Measurements from ENCODE around the gene PODXL2.

The PODXL2 gene

GRCh38 chr3:127590282-127590592 is 38.7 kb upstream of the PODXL2 start:
- Histone ChIP-seq H3K27me3 (ENCODE audit: insufficient read depth, poor library complexity, severe bottlenecking) (no peaks in the 10 kb centered on the region), H3K4me1 (ENCODE audit: insufficient read depth, poor library complexity, severe bottlenecking) (peaks cover 8% of the 10 kb centered on the region), H3K27ac (ENCODE audit: poor library complexity, severe bottlenecking) (peak overlapping the region; percentile 75), H3K36me3 (ENCODE audit: low read depth) (no peaks in the 10 kb centered on the region), H3K9me3 (ENCODE audit: severe bottlenecking) (no peaks in the 10 kb centered on the region), H3K4me3 (ENCODE audit: severe bottlenecking) (peak overlapping the region; percentile 79)
- ATAC-seq (ENCODE audit: low read depth) (peak; percentile 32), DNase-seq (ENCODE audit: low spot score) (no peak)
- no peak for TF ChIP-seq CTCF (IDR thresholded peaks at IDR 0.05; ENCODE audit: poor library complexity, severe bottlenecking)

DNA sequence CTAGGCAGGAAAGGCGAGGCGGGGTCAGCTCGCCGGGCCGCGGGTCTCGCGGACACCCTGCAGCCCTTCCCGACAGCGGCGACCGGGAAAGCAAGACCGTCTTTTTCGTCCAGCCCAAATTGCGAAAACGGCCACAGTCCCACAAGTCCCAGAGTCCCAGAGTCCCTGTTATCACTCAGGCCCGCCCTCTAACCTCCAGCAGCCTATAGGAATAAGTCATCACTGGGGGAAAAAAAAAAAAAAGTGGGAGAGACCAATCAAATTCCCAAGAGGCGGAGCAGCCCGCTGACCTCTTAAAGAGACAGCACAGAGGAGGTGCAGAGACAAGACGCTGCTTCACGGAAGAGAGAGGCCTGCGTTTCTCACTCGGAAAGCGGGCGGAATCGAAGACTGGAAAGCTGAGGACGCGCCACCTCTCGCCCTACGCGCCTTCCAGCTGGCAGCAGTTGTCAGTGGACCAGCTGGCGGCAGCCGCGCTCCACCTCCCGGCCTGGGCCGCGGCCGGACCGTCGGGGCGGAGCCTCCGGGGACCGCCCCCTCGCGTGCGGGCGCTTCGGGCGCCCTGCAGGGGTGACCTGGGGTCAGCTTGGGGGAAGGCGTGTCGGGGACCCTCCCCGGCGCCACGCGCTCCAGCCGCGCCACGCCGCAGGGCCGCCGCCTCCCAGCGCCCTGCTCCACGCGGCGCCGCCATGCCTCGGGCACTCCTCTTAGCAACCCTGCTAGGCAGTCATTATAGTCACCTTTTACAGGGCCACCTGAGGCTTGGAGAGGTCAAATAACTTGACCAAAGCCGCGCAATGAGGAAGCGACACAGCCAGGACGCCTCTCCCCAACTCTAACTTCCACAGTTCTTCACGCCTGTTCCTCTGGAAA is 38.2 kb upstream of the PODXL2 start, which contains the start of gene TPRA1:
TSS of gene TPRA1 (minus strand) at position 141 of the 873 bp plus-strand sequence. CDS start 10,587 bp downstream, outside the sequence.
- Histone ChIP-seq H3K36me3 (ENCODE audit: low read depth) (no peaks in the 10 kb centered on the region), H3K4me1 (ENCODE audit: insufficient read depth, poor library complexity, severe bottlenecking) (peaks cover 8% of the 10 kb centered on the region), H3K9me3 (ENCODE audit: severe bottlenecking) (no peaks in the 10 kb centered on the region), H3K27ac (ENCODE audit: poor library complexity, severe bottlenecking) (peak within 1 kb of the TSS; percentile 75), H3K27me3 (ENCODE audit: insufficient read depth, poor library complexity, severe bottlenecking) (no peaks in the 10 kb centered on the region), H3K4me3 (ENCODE audit: severe bottlenecking) (peak within 1 kb of the TSS; percentile 79)
- peak; percentile 93 for DNase-seq (ENCODE audit: low spot score)
- peak; percentile 57 for TF ChIP-seq CTCF (IDR thresholded peaks at IDR 0.05; ENCODE audit: poor library complexity, severe bottlenecking)
- ATAC-seq (ENCODE audit: low read depth): peak; percentile 70

GRCh38 chr3:127593178-127593577 is 35.8 kb upstream of the PODXL2 start:
- peaks cover 8% of the 10 kb centered on the region for H3K4me1 ChIP-seq (ENCODE audit: insufficient read depth, poor library complexity, severe bottlenecking)
- no peak overlapping the region for H3K27ac ChIP-seq (ENCODE audit: poor library complexity, severe bottlenecking)
- no peaks in the 10 kb centered on the region for H3K36me3 ChIP-seq (ENCODE audit: low read depth)
- DNase-seq (ENCODE audit: low spot score) (no peak), ATAC-seq (ENCODE audit: low read depth) (no peak)
- no peaks in the 10 kb centered on the region for H3K9me3 ChIP-seq (ENCODE audit: severe bottlenecking)
- TF ChIP-seq CTCF (IDR thresholded peaks at IDR 0.05; ENCODE audit: poor library complexity, severe bottlenecking): no peak
- H3K4me3 ChIP-seq (ENCODE audit: severe bottlenecking): no peak overlapping the region
- no peaks in the 10 kb centered on the region for H3K27me3 ChIP-seq (ENCODE audit: insufficient read depth, poor library complexity, severe bottlenecking)

- TF ChIP-seq CTCF (IDR thresholded peaks at IDR 0.05; ENCODE audit: poor library complexity, severe bottlenecking): no peak
- H3K4me3 ChIP-seq (ENCODE audit: severe bottlenecking): no peak overlapping the region
- peaks cover 12% of the 10 kb centered on the region for H3K36me3 ChIP-seq (ENCODE audit: low read depth)
- H3K4me1 ChIP-seq (ENCODE audit: insufficient read depth, poor library complexity, severe bottlenecking): peaks cover 15% of the 10 kb centered on the region
- no peaks in the 10 kb centered on the region for H3K27me3 ChIP-seq (ENCODE audit: insufficient read depth, poor library complexity, severe bottlenecking)
- ATAC-seq (ENCODE audit: low read depth) (no peak), DNase-seq (ENCODE audit: low spot score) (no peak)
- H3K27ac ChIP-seq (ENCODE audit: poor library complexity, severe bottlenecking): no peak overlapping the region
- H3K9me3 ChIP-seq (ENCODE audit: severe bottlenecking): no peaks in the 10 kb centered on the region
Observed at GRCh38 chr3:127595303-127595702, 33.7 kb upstream of the PODXL2 start.

Data from RWPE2 (cell line).